Chondrocyte (in vitro differentiated cells): ENCODE results near the gene DNAJC7. TPM values are rescaled to one million over a fixed set of nuclear protein-coding genes. Genes with fewer than 3 reads are reported as not detected.
A peak's percentile ranks its signal among the peaks of the same experiment; 100 is the strongest.

Experiments used
- DNase-seq: peaks from one replicate; pipeline ENCODE4 v3.0.0; 2021; ENCODE audit warnings: mixed read lengths, low spot score
- H3K27ac Mint-ChIP-seq: one replicate; pipeline ENCODE4 v1.8.0; 2021; ENCODE audit warnings: mild to moderate bottlenecking, moderate library complexity, mixed read lengths; ENCODE audit not compliant: unreplicated experiment
- H3K27me3 Mint-ChIP-seq: 2 replicates; pipeline ENCODE4 v1.8.0; 2021; ENCODE audit warnings: low read depth, mixed read lengths
- H3K36me3 Mint-ChIP-seq: 2 replicates; pipeline ENCODE4 v1.8.0; 2021; ENCODE audit warnings: low read depth, mixed read lengths
- H3K4me1 Mint-ChIP-seq: 2 replicates; pipeline ENCODE4 v1.8.0; 2021; ENCODE audit warnings: low read depth, mild to moderate bottlenecking, mixed read lengths
- H3K4me3 Mint-ChIP-seq: one replicate; pipeline ENCODE4 v1.8.0; 2021; ENCODE audit warnings: mild to moderate bottlenecking, moderate library complexity, mixed read lengths; ENCODE audit not compliant: unreplicated experiment
- H3K9me3 Mint-ChIP-seq: 2 replicates; pipeline ENCODE4 v1.8.0; 2021; ENCODE audit warnings: low read depth, mixed read lengths
- total RNA-seq: library from RNA; stranded (reverse); gene quantifications from 3 replicates; pipeline ENCODE4 v1.2.1, GENCODE V29; 2021
- TF ChIP-seq, protein P1 (sequence below): fragments of 200-600 bp; sonication (generic); IDR thresholded peaks from 2 replicates; pipeline ENCODE4 v1.5.0; 2021; ENCODE audit warnings: antibody characterized with exemption, mild to moderate bottlenecking, moderate library complexity

Gene DNAJC7
- total RNA-seq, 1 donor from 2014 or later = 51.2 TPM

- TF ChIP-seq, protein P1, sequence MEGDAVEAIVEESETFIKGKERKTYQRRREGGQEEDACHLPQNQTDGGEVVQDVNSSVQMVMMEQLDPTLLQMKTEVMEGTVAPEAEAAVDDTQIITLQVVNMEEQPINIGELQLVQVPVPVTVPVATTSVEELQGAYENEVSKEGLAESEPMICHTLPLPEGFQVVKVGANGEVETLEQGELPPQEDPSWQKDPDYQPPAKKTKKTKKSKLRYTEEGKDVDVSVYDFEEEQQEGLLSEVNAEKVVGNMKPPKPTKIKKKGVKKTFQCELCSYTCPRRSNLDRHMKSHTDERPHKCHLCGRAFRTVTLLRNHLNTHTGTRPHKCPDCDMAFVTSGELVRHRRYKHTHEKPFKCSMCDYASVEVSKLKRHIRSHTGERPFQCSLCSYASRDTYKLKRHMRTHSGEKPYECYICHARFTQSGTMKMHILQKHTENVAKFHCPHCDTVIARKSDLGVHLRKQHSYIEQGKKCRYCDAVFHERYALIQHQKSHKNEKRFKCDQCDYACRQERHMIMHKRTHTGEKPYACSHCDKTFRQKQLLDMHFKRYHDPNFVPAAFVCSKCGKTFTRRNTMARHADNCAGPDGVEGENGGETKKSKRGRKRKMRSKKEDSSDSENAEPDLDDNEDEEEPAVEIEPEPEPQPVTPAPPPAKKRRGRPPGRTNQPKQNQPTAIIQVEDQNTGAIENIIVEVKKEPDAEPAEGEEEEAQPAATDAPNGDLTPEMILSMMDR = peak; percentile 19
- Mint-ChIP-seq H3K27me3 (no peaks in the 10 kb centered on the region), H3K4me3 (peak within 1 kb of the TSS; percentile 80), H3K27ac (peak within 1 kb of the TSS; percentile 74), H3K9me3 (no peaks in the 10 kb centered on the region), H3K36me3 (peaks cover 5% of the 10 kb centered on the region), H3K4me1 (peaks cover 45% of the 10 kb centered on the region)
- DNase-seq = no peak
Measured at GRCh38 chr17:41966463-41967140, 50.6 kb downstream of the DNAJC7 start, which contains the start of gene CNP. TSS of gene CNP (plus strand) at chr17:41966795. CDS start at chr17:41966885, 90 bp downstream.

DNA sequence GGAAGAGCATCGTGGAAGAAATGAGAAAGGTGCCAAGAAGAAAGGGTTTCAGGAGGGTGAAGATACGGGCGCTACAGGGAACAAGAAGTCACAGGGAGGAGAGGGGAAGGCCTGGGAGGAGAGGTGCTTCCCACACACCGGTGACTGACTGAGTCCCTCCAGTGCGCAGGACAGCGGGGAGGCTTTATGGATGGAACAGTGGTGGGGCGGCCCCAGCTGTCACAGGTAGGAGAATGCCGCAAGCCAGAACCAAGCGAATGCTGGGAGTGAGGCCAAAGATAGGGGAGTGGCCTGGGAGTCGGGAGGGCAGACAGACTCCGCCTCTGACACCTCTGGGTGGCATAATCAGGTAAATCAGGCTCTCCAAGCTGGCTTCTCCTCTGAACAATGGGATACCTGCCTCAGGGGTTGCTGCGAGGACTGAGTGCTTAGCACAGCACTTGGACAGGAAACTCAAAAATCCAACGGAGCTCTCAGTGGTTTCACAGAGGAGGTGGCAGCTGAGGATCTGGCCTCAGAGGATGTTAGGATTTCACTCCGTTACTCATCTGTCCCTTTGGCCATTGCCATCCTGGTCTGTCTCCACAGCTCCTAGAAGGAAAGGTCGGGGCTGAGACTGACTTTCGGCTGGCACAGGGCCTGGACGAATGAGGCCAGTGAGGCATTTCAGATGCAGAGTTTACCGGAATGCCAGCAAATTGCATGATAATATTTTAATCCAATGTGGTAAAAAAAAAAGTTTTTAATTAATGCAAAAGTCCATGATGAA is 51.4 kb downstream of the DNAJC7 start:
- Mint-ChIP-seq H3K4me1 (peaks cover 42% of the 10 kb centered on the region), H3K9me3 (no peaks in the 10 kb centered on the region), H3K36me3 (peaks cover 3% of the 10 kb centered on the region), H3K27ac (peak overlapping the region; percentile 74), H3K4me3 (peak overlapping the region; percentile 80), H3K27me3 (no peaks in the 10 kb centered on the region)
- no peak for DNase-seq
- TF ChIP-seq, protein P1 = no peak

DNA sequence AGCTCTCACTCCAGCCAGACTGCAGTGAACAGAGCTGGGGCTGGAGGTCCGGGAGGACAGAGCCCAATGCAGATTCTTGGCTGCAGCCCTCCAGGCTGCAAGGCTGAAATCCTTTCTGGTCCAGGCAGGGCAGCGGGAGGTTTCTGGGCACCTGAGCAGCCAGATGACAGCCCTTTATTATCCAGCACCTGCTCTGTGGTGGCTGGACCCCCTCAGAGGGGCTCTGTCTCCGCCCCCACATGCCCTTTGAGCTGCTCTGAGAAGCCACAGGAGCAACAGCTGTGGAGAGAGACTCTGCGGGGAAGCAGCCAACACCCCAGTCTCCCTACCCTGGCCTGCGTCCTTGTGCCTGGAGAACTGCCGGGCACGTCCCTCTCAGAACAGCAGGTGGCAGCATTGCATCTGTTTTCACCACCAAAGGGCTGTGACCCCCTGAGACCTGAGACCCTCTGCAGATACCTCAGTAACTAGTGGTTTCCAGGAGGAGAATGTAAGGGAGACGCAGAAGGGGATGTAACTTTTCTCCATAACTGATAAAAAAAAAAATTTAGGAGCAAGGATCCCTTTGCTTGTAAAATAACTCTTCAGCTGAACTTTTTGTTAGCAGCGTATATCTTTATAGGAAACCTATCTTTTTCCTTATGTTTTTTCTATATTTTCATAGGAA is 54.3 kb downstream of the DNAJC7 start:
- Mint-ChIP-seq H3K27me3 (no peaks in the 10 kb centered on the region), H3K27ac (no peak overlapping the region), H3K9me3 (no peaks in the 10 kb centered on the region), H3K4me3 (no peak overlapping the region), H3K36me3 (peaks cover 2% of the 10 kb centered on the region), H3K4me1 (peaks cover 36% of the 10 kb centered on the region)
- no peak for DNase-seq
- TF ChIP-seq, protein P1 = peak; percentile 94

GRCh38 chr17:41962111-41962510 is 55.1 kb downstream of the DNAJC7 start:
- DNase-seq = no peak
- Mint-ChIP-seq H3K4me3 (no peak overlapping the region), H3K4me1 (peaks cover 36% of the 10 kb centered on the region), H3K27me3 (no peaks in the 10 kb centered on the region), H3K9me3 (no peaks in the 10 kb centered on the region), H3K27ac (no peak overlapping the region), H3K36me3 (no peaks in the 10 kb centered on the region)
- TF ChIP-seq, protein P1 = no peak
